GM19468 (cell line): Measurements from ENCODE around the gene MOCOS.

Source experiments
- ATAC-seq: cut with Tn5 transposase; IDR thresholded peaks from one replicate; pipeline ENCODE4 v1.9.1; 2021; ENCODE audit warnings: mild to moderate bottlenecking, moderate library complexity, moderate number of reproducible peaks; ENCODE audit not compliant: unreplicated experiment; ENCODE audit errors: extremely low read depth

MOCOS gene

DNA sequence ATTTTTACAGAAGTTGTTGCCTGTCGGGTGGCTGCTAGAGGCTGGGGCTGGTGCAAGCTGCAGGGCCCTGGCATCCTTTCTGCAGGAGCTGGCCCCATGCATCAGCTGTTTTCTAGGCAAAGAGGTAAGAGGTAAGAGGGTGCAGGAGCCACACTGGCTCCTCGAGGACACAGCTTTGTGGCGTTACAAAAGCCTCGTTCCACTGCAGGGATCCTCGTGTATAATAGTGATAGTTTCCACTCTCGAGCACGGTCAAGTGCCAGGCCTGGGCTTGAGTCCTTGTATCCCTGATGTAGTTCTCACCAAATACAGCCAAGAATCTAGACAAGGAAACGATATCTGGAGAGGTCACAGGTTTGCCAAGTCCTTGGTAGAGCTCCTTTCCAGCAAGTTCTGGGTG is 77.0 kb downstream of the MOCOS start:
- ATAC-seq = no peak

DNA sequence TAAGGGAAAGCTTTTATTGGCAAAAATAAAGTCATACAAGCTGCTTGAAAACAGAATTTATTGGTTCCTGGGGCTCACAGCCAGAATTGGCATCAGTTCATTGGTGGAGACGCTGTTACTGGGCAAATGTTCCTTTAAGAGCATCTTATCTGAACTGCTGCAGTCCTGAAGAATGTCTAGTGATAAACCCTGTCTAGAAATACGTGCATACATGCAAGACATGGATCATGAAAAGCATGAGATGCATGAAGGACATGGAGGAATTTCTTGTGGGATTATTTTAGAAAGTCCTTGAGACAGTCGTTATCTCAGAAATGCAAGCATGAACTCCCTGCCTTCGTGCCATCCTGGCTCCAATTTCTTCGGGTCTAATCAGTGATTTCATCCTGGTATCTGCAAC is 77.7 kb downstream of the MOCOS start:
- ATAC-seq = no peak

DNA sequence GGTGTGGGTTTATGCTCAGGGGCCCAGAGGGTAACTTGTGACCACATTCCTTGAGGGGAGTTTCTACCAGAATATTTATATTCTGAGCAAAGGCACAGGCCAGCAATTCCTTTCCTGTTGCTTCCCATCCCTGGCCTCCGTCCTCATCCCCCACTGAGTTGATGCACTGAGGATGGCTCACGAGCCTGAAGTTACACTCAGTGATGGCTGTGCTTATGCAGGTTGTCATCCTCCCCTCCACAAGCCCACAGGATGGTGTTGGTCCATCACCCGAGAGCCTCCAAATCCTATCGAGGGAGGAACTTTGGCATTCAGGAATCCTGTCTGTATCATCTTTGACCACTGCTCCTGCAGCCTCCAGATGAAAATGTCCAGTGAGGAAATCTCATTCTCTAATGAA is 81.9 kb downstream of the MOCOS start:
- ATAC-seq = no peak

DNA sequence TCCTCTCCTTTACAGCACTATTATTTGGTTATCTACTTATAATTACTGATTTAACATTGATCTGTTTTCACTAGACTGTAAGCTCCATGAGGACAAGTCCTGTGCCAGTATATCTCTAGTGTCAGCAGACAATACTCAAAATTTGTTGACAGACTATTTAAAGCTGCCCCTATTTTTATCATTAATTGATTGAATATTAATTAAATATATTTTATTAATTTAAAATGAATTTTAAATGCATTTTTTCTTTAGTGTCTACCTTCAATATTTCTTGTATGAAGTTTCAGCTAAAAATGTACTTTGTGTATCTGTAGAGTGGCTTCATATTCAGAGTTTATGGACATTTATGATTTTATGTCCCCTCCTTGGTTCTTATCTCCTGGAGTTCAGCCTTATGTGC is 83.9 kb downstream of the MOCOS start:
- ATAC-seq = no peak

DNA sequence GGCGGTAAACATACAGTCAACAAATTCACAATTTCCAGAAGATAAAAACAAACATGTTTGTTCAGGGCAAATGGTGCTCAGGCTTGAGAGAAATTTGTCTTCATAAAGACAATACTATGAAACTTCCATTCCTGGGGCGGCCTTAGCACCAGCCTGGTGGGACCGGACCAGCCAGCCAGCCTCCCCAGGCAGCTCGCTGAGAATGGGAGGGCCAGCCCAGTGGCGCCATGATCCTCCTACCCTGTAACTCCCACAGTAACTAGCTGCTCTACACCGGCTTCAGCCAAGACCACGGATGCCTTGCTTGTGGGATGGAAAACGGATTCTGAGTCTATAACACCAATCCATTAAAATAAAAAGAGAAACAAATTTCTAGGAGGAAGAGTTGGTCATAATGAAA is 86.0 kb downstream of the MOCOS start:
- no peak for ATAC-seq

DNA sequence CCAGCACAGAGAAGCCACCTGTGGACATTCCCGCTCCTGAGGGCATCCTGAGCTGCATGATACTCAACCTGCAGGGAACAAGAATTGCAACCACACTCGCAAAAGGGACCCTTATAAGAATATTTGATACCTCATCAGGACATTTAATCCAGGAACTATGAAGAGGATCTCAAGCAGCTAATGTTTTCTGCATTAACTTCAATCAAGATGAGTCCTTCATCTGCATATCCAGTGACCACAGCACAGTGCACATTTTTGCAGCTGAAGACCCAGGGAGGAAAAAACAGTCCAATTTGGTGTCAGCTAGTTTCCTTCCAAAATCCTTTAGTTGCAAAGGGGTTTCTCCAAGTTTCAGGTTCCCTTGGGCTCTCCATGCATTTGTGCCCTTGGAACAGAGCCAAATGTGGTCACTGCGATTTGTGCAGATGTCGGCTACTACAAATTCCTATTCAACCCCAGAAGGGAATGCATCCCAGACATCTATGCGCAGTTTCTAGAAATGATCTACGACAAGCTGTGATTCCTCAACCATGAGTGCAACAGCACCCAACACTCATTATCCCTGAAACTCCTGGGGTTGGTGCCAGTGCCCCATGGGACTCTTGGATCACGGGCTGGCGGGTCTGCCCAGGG is 86.9 kb downstream of the MOCOS start:
- no peak for ATAC-seq

DNA sequence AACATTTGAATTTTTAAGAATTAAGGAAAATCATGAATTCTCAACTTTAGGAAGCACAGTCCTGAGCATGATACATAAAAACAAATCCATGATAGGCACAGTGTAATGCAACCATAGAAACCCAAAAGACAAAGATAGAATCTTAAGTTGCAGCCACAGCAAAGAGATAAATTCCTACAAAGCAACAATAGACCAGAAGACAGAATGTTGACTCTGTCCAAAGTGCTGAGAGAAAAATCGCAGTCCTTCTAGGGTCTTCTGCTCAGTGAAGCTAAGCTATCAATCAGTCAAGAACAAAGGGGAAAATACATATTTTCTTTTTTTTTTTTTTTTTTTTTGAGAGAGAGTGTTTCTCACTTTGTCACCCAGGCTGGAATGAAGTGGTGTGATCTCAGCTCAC is 88.3 kb downstream of the MOCOS start:
- no peak for ATAC-seq

DNA sequence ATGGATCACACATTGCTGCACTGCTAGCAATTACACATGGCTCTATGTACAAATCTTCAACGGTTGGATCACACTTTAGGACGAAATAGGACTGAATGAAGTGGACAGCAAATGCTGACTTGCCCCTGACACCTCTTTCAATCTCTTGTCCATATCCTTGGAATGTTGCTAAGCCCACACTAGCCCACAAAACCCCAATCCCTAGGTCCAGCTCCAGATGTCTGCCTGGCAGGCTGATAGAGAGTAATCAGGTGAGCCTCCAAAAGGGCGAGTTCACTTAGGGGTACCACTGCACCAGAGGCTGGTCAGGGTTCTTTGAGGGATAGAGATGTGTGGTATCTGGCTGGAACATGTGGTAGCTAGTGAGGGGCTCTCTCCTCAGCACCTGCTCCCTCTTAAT is 91.7 kb downstream of the MOCOS start:
- ATAC-seq = no peak

DNA sequence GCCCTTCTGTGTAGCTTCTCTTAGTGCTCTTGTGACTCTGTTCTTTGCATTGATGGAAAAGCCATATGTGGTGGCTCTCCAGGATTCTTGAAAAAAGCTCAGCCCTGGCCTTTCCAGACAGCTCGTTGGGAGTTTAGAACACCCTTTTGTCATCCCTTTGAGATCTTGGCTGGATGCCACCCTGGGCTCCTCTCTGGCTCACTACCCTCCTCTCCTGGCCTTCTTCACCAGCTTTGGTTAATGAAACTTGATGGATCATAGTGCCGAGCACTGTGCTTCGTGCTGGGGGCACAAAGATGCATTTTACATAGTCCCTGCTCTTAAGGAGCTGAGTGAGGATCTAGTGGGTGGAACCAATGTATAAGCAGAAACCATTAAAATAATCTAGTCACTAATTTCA is 94.6 kb downstream of the MOCOS start:
- ATAC-seq = no peak

DNA sequence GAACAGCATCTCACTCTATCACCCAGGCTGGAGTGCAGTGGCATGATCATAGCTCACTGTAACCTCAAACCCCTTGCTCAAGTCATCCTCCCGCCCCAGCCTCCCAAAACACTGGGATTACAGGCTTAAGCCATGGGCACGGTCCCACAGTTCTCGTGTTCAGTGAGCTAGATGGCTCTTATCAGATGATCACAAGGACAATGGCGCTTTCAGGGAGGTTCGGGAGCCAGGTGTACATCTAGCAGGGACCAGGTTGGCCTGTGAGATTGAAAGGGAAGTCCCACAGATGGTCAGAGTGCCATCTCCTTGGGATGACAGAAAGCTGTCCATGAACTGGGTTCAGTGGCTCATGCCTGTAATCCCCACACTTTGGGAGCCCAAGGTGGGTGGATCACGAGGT is 96.2 kb downstream of the MOCOS start:
- no peak for ATAC-seq

DNA sequence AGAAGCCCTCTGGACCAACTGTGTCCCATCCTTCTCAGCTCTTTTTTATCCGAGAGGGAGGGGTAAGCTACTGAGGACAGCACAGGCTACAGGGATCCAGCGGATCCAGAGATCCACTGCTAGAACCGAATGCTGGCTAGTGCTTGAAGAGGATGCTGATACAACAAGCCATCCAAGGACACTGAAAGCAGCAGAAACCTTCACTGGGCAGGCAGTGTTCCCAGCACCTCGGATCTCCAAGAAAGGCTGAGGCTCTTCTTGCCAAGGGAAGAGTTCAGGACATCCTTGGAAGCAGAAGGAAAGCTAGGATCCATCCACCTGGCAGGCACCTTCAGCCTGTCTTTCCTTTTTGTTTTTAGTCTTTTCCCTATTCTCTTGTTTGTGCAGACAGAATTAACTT is 97.0 kb downstream of the MOCOS start:
- no peak for ATAC-seq

DNA sequence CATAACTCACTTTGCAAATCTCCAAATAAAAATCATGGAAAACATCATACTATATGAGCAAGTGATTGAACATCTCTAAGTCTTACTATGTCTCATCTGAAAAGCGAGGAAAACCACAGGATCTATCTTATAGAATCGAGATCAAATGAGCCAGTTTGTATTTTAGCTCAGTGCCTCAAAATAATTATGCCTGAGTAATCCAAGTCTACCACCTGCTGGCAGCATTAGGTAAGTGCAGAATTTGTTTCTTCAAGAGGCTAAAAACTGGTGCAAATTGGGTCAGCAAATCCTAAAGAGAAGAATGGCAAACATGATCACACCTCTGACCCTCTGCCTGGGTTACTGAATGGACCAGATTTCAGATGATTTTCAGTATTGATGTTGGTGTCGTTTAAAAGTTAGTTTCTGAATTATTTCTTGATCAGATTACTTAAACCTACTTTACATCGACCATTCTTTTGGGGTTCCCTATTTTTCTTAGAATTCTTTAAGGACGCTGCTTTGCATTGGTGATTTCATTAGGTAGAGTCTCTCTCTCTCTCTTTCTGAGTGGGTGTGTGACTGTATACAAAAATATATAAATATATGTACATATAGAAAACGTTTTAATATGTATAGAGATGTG is 97.5 kb downstream of the MOCOS start:
- ATAC-seq = no peak

DNA sequence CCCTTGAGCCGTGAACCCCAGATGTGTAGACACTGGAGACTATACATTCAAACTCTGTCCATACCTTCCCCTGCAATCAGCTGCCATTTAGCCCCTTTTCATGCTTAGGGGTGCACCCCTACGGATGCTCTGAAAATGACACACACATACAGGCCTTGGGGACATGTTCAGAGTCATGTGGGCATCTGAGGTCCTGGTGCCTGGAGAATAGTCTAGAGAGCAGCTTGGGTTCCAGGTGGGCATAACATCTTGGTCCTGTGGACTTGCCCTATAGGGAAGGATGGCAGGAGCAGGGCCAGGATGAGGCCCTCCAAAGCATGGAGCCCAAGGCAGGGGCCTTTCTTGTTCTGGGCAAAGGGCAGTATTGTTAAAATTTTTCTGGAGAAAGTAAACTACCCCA is 100.4 kb downstream of the MOCOS start:
- ATAC-seq = no peak

DNA sequence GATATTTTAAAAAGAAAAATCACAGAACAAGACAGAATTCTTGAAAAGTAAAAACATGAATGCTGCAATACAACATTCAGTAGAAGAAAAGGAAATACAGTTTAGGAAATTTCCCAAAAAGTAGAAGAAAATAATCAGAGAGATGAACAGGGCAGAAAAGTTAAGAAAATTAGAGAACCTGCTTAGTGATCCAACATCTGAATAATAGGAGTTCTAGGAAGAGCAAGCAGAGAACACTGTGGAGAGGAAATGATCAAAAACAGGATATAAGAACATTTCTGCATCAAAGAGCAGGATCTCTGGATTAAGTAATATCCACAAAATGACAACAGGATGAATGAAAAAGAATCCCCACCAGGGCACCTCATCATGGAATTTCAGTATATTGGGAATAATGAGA is 101.4 kb downstream of the MOCOS start:
- ATAC-seq = no peak

DNA sequence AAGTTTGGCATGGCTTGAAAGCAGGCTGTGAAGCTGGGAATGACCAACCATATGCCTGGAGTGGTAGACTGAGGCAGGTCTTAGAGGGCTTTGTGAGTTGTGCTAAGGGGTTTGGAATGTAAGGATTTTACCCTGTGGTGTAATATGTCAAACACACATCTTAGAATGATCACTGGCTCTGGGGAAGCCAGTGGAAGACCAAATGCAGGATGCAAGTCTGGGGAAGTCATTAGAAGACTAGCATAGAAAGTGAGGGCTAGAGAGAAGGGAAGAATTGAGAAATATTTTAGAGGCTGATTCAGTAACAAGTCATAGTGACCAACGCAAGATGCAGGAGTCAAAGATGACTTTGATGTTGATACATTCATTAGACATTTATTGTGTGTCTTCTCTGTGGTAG is 106.7 kb downstream of the MOCOS start:
- ATAC-seq = no peak

DNA sequence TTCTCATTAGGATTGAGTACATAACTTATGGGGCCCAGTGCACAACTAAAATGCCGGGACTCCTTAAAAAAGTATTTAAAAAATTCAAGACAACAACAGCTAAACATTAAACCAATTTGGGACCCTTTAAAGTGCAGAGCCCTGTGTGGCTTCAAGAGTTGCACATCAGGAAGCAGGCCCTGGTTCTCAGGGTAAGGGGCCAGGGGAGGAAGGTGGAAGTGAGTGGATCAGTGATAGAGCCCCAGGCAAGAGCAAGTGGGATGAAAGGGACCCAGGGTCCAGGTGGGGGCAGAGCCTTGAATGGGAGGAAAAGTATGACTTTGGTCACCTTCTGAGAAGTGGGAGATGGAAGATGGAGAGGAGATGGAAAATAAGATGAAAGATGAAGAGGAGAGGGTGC is 107.9 kb downstream of the MOCOS start:
- no peak for ATAC-seq

DNA sequence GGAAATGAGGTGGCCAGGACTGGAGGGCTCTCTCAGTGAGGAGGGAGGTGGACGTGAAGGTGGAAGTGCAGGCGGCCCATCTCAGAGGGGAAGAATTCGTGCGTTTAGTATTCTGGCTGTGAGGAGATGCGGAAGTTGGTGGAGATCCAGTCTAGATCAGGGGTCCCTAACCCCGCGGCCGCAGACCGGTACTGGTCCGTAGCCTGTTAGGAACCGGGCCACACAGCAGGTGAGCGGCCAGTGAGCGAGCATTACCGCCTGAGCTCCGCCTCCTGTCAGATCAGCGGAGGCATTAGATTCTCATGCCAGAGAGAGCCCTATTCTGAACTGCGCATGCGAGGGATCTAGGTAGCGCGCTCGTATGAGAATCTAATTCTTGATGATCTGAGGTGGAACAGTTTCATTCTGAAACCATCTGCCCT is 108.6 kb downstream of the MOCOS start:
- no peak for ATAC-seq

DNA sequence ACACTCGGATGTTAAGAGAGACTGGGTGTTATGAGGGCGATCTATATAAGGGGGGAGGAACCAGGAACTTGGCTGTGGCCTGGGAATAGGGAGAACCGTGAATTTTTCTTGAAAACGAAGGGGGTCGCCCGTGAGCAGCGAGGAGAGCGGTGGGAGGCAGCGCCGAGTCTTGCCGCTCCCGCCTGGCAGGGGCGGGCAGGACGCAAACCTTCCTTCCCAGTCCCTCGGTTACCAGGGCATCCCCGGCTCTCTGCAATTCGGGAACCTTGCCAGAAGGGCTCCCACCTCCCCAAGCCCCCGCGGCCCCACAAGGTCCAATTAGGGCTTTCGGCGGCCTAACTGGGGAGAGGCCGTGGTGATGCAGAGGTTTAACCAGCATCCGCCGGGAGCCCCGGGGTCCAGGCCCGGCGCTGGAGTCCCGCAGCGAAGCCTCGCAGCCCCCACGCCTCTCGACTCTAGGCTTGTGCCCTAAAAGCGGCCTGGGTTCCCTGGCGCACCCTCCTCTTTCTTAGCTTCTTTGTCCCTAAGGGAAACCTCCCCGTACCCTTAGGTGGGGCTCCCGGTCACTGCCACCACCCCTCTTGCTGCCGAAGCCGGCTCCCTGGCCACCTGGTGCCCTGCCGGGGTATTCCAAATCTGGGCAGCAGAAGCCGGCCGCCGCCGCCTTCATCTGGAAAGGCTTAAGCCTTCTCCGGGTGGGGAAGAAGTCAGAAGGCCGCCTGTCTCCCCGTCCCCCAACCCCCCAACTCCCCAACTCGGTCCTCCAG is 109.5 kb downstream of the MOCOS start:
- ATAC-seq = no peak

DNA sequence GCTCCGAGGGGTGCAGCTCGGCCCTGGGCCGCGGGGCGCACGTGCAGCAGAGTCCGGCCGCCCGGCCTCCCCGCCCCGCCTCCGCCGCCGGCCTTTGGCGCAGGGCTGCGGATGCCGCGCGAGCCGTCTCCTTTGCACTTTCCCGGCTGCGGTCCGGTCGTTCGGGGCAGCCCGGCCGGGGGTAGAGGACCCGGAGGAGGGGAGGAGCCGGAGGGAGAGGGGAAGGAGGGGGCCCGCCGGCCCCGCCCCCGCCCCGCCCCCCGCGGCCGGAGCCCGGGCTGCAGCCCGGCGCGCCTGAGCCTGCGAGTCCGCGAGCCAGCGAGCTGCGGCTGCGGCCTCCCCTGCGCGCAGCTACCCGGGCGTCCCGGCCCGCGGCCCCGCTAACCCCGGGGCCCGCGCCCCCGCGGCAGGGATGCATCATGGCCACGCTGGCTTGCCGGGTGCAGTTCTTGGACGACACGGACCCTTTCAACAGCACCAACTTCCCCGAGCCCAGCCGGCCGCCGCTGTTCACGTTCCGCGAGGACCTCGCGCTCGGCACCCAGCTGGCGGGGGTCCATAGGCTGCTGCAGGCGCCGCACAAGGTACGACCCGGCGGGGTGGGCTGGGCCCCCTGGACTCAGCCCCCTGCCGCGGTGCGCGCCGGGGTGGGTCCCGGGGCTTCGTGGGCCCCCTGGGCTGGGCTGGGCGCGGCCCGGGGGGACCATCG is 110.3 kb downstream of the MOCOS start, which contains the start of gene FHOD3:
TSS of gene FHOD3 (plus strand) at position 297 of the 709 bp plus-strand sequence. CDS start at position 420, 123 bp downstream.
- ATAC-seq = no peak

DNA sequence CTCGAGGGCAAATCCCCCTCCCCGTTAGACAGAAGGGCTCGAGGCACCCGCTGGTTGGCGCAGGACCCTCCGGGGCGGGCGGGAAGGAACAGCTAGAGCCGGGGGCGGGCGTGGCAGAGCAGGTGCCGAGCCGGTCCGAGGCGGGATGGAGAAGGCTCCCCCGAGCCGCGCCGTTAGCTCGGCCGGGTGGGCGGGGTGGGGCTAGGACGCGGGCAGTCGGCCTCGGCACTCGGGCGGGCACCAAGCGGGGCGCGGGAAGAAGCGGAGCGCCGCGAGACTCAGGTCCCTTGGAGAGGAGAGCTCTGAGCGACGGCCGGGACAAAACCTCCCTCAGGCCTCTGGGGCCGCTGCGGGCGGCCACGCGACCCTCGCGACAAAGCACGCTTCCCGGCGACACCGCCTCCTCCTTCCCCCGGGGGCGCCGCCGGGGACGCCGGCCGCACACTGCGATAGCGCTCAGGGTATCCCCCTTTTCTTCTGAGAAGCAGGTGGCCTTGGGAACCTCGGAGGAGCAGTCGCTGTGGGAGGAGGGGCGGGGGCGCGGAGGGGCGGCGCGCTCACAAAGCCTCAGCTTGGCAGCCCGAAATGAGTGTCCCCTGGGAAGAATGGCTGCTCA is 110.9 kb downstream of the MOCOS start:
- ATAC-seq = no peak
